ENCODE measurements around the gene ZMYM1.
"Not testable (repeated sequence)": the region's sequence is repeated elsewhere in the genome, so short reads cannot be mapped to it uniquely, and the experiment has no call there.

The ZMYM1 gene

GRCh38 chr1:35073265-35073811, 5.8 kb upstream of the ZMYM1 start:
- no peak for DNase-seq (ENCODE audit: low read depth in 1 of 2, low spot score in 1 of 2)

- not testable (repeated sequence) for DNase-seq (ENCODE audit: low read depth in 1 of 2, low spot score in 1 of 2)
Observed at GRCh38 chr1:35076426-35076825, 2.8 kb upstream of the ZMYM1 start.

GRCh38 chr1:35080171-35080854, 1.1 kb downstream of the ZMYM1 start:
- no peak for DNase-seq (ENCODE audit: low read depth in 1 of 2, low spot score in 1 of 2)

- no peak for DNase-seq (ENCODE audit: low read depth in 1 of 2, low spot score in 1 of 2)
Observed at GRCh38 chr1:35085421-35085820, 6.2 kb downstream of the ZMYM1 start.

- DNase-seq (ENCODE audit: low read depth in 1 of 2, low spot score in 1 of 2) = no peak
Observed at GRCh38 chr1:35097224-35097623, 18.0 kb downstream of the ZMYM1 start.

GRCh38 chr1:35111106-35111505, 31.9 kb downstream of the ZMYM1 start:
- no peak for DNase-seq (ENCODE audit: low read depth in 1 of 2, low spot score in 1 of 2)

- no peak for DNase-seq (ENCODE audit: low read depth in 1 of 2, low spot score in 1 of 2)
Observed at GRCh38 chr1:35112668-35113067, 33.5 kb downstream of the ZMYM1 start.

GRCh38 chr1:35115459-35116383, 36.5 kb downstream of the ZMYM1 start:
- DNase-seq (ENCODE audit: low read depth in 1 of 2, low spot score in 1 of 2) = no peak

GRCh38 chr1:35120458-35121133, 41.4 kb downstream of the ZMYM1 start:
- DNase-seq (ENCODE audit: low read depth in 1 of 2, low spot score in 1 of 2) = no peak

- no peak for DNase-seq (ENCODE audit: low read depth in 1 of 2, low spot score in 1 of 2)
Observed at GRCh38 chr1:35122311-35122710, 43.1 kb downstream of the ZMYM1 start.

- DNase-seq (ENCODE audit: low read depth in 1 of 2, low spot score in 1 of 2) = no peak
Observed at GRCh38 chr1:35126546-35126945, 47.4 kb downstream of the ZMYM1 start.

- DNase-seq (ENCODE audit: low read depth in 1 of 2, low spot score in 1 of 2) = no peak
Observed at GRCh38 chr1:35129080-35129479, 49.9 kb downstream of the ZMYM1 start.

GRCh38 chr1:35136780-35137179, 57.6 kb downstream of the ZMYM1 start:
- DNase-seq (ENCODE audit: low read depth in 1 of 2, low spot score in 1 of 2) = no peak

- not testable (repeated sequence) for DNase-seq (ENCODE audit: low read depth in 1 of 2, low spot score in 1 of 2)
Observed at GRCh38 chr1:35137590-35137989, 58.4 kb downstream of the ZMYM1 start.

- not testable (repeated sequence) for DNase-seq (ENCODE audit: low read depth in 1 of 2, low spot score in 1 of 2)
Observed at GRCh38 chr1:35142294-35142693, 63.1 kb downstream of the ZMYM1 start.

GRCh38 chr1:35142728-35143127, 63.5 kb downstream of the ZMYM1 start:
- not testable (repeated sequence) for DNase-seq (ENCODE audit: low read depth in 1 of 2, low spot score in 1 of 2)

GRCh38 chr1:35143737-35144508, 64.7 kb downstream of the ZMYM1 start:
- DNase-seq (ENCODE audit: low read depth in 1 of 2, low spot score in 1 of 2) = no peak

GRCh38 chr1:35145892-35146549, 66.8 kb downstream of the ZMYM1 start:
- not testable (repeated sequence) for DNase-seq (ENCODE audit: low read depth in 1 of 2, low spot score in 1 of 2)

- DNase-seq (ENCODE audit: low read depth in 1 of 2, low spot score in 1 of 2) = no peak
Observed at GRCh38 chr1:35151220-35151619, 72.0 kb downstream of the ZMYM1 start.

- DNase-seq (ENCODE audit: low read depth in 1 of 2, low spot score in 1 of 2) = no peak
Observed at GRCh38 chr1:35164893-35165292, 85.7 kb downstream of the ZMYM1 start.

Data from stimulated activated CD4-positive, alpha-beta T cell treated with anti-CD3 and anti-CD28 coated beads, Interleukin-15, amount 100 ng/mL, for 1 hour (primary cell).